Measurements from ENCODE around the gene BZW1.
A peak's percentile ranks its signal among the peaks of the same experiment; 100 is the strongest.
"Not testable (repeated sequence)": the region's sequence is repeated elsewhere in the genome, so short reads cannot be mapped to it uniquely, and the experiment has no call there.

BZW1 gene

GRCh38 chr2:200781616-200782015 lies 30.1 kb upstream of the BZW1 start:
- no peak for FAIRE-seq
- TF ChIP-seq POLR2A (IDR thresholded peaks at IDR 0.05; ENCODE audit: low read depth, low read length): no peak
- DNase-seq (ENCODE audit: insufficient read length, low spot score): no peak

- no peak for TF ChIP-seq POLR2A (IDR thresholded peaks at IDR 0.05; ENCODE audit: low read depth, low read length)
- DNase-seq (ENCODE audit: insufficient read length, low spot score): no peak
- FAIRE-seq: no peak
Measured at GRCh38 chr2:200782251-200782650, 29.5 kb upstream of the BZW1 start.

DNA sequence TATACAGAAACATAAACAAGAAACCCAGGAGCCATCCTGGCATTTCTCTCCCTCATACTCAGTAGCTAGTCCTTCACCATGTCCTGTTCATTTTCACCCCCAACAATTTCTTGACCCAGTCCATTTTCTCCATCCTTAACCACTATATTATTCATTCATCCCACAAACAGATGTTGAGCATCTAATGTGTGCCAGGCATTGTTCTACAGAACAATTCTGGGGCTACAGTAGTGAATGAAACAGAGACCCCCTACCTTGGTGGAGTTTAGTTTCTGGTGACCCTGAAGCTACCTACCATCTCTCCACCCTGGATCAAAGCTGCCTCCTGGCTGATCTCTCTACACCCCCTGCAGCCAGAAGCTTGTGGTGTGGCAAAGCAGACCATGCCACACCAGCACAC lies 27.5 kb upstream of the BZW1 start:
- no peak for DNase-seq (ENCODE audit: insufficient read length, low spot score)
- TF ChIP-seq POLR2A (IDR thresholded peaks at IDR 0.05; ENCODE audit: low read depth, low read length): no peak
- no peak for FAIRE-seq

GRCh38 chr2:200786423-200786822 lies 25.3 kb upstream of the BZW1 start:
- DNase-seq (ENCODE audit: insufficient read length, low spot score): no peak
- no peak for FAIRE-seq
- no peak for TF ChIP-seq POLR2A (IDR thresholded peaks at IDR 0.05; ENCODE audit: low read depth, low read length)

GRCh38 chr2:200786826-200787225 lies 24.9 kb upstream of the BZW1 start:
- no peak for TF ChIP-seq POLR2A (IDR thresholded peaks at IDR 0.05; ENCODE audit: low read depth, low read length)
- no peak for DNase-seq (ENCODE audit: insufficient read length, low spot score)
- peak; percentile 43 for FAIRE-seq

GRCh38 chr2:200787351-200788120 lies 24.2 kb upstream of the BZW1 start:
- peak; percentile 78 for FAIRE-seq
- no peak for DNase-seq (ENCODE audit: insufficient read length, low spot score)
- TF ChIP-seq POLR2A (IDR thresholded peaks at IDR 0.05; ENCODE audit: low read depth, low read length): no peak

DNA sequence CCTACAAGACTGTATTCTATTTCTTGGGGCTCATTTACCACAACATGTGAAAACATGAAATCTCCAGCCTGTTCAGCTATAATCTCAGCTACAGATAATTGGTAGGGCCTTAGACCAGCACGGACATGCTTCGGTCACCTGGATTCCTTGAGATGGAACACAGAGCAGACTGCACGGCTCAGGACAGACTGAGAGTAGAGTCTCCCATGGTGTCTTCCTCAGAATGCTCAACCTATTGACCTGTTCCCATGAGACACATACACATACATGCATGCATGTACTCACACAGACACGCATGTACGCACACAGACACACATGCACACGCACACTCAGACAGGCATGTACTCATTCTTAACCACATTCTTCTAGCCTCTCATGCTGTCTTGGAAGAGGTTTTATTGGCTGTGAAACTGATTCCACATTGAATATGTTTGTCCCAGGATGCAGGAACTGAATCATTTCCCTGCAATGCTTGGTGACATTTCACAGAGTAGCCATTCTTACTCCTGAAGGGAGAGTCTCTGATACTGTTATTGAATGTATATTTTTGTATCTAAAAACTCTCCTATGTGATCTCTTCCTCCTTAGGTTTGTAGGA lies 23.5 kb upstream of the BZW1 start:
- TF ChIP-seq POLR2A (IDR thresholded peaks at IDR 0.05; ENCODE audit: low read depth, low read length): no peak
- DNase-seq (ENCODE audit: insufficient read length, low spot score) (no peak), FAIRE-seq (peak; percentile 33)

GRCh38 chr2:200790185-200790584 lies 21.5 kb upstream of the BZW1 start:
- no peak for TF ChIP-seq POLR2A (IDR thresholded peaks at IDR 0.05; ENCODE audit: low read depth, low read length)

DNA sequence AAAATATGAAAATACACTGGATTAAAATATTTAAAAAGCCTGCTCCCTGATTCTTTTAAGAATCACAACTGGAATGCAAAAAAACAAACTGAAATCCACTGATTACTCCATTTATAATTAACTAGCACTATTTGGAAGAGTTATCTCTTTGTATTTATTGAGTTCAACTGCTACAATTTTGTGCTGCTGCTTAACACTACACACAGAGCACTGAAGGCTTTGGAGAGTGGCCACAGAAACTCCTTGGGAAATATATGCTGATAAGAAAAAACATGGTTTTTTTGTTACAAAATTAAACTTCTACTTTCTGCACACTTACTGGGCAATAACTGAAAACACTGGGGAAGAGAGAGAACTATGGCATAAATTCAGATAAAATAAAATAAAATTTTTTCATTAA lies 19.8 kb upstream of the BZW1 start:
- no peak for TF ChIP-seq POLR2A (IDR thresholded peaks at IDR 0.05; ENCODE audit: low read depth, low read length)
- no peak for DNase-seq (ENCODE audit: insufficient read length, low spot score)
- FAIRE-seq: no peak

More at GRCh38 chr2:200790185-200790584, 21.5 kb upstream of the BZW1 start:
- FAIRE-seq (no peak), DNase-seq (ENCODE audit: insufficient read length, low spot score) (no peak)

- no peak for TF ChIP-seq POLR2A (IDR thresholded peaks at IDR 0.05; ENCODE audit: low read depth, low read length)
- DNase-seq (ENCODE audit: insufficient read length, low spot score) (no peak), FAIRE-seq (no peak)
Measured at GRCh38 chr2:200794143-200794542, 17.6 kb upstream of the BZW1 start.

- FAIRE-seq (no peak), DNase-seq (ENCODE audit: insufficient read length, low spot score) (no peak)
Measured at GRCh38 chr2:200795028-200795440, 16.7 kb upstream of the BZW1 start.

GRCh38 chr2:200796561-200796960 lies 15.1 kb upstream of the BZW1 start:
- FAIRE-seq (no peak), DNase-seq (ENCODE audit: insufficient read length, low spot score) (no peak)
- no peak for TF ChIP-seq POLR2A (IDR thresholded peaks at IDR 0.05; ENCODE audit: low read depth, low read length)

More at GRCh38 chr2:200795028-200795440, 16.7 kb upstream of the BZW1 start:
- TF ChIP-seq POLR2A (IDR thresholded peaks at IDR 0.05; ENCODE audit: low read depth, low read length): no peak

- TF ChIP-seq POLR2A (IDR thresholded peaks at IDR 0.05; ENCODE audit: low read depth, low read length): no peak
- FAIRE-seq: no peak
- DNase-seq (ENCODE audit: insufficient read length, low spot score): no peak
Measured at GRCh38 chr2:200797242-200797770, 14.4 kb upstream of the BZW1 start.

- no peak for TF ChIP-seq POLR2A (IDR thresholded peaks at IDR 0.05; ENCODE audit: low read depth, low read length)
- no peak for FAIRE-seq
- no peak for DNase-seq (ENCODE audit: insufficient read length, low spot score)
Measured at GRCh38 chr2:200798514-200798913, 13.2 kb upstream of the BZW1 start.

DNA sequence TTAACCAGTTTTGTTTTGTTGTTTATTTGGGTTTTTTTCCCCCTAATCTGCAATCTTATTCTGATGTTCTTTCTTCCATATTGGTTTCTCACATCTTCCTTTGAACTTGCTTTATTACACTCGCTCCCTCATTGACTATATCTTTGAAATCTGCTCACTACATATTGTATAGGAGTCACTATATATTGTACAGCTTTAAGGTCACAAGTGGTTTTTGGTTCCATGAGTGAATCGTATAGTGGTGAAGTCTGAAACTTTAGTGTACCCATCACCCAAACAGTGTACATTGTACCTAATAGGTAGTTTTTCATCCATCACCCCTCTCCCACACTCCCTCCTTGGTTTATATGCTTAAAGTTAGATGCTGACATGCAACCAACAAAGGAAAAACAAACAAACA lies 11.3 kb upstream of the BZW1 start:
- DNase-seq (ENCODE audit: insufficient read length, low spot score): no peak
- no peak for FAIRE-seq
- TF ChIP-seq POLR2A (IDR thresholded peaks at IDR 0.05; ENCODE audit: low read depth, low read length): no peak

DNA sequence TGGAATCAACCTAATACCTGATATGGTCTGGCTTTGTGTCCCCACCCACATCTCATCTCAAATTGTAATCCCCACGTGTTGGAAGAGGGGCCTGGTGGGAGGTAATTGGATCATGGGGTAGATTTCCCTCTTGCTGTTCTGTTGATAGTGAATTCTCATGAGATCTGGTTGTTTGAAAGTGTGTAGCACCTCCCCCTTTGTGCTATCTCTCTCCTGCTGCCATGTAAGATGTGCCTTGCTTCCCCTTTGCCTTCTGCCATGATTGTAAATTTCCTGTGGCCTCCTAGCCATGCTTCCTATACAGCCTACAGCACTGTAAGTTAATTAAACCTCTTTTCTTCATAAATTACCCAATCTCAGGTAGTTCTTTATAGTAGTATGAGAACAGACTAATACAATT lies 10.3 kb upstream of the BZW1 start:
- not testable (repeated sequence) for DNase-seq (ENCODE audit: insufficient read length, low spot score); FAIRE-seq

All from H54 (cell line).